ENCODE results near the gene PIK3CD. TPM values are rescaled to one million over a fixed set of nuclear protein-coding genes. Genes with fewer than 3 reads are reported as not detected.

The PIK3CD gene
- total and polyA plus RNA-seq, 2 experiments from 2014 or later, result 6.6 to 32.1 TPM

- Mint-ChIP-seq H3K4me1 (0 out of 3 replicates have a peak, but pooled peaks cover 2% of the 10 kb centered on the region), H3K27ac (peak overlapping the region; percentile 74; the same call in 1 of the 2 replicates), H3K27me3 (ENCODE audit: insufficient read depth, low read depth, poor library complexity) (peaks cover 7% of the 10 kb centered on the region), H3K9me3 (no peaks in the 10 kb centered on the region; the same call in 2 of the 3 replicates), H3K4me3 (no peak overlapping the region), H3K36me3 (ENCODE audit: low read depth) (peaks cover 25% of the 10 kb centered on the region)
- H3K36me3 ChIP-seq (ENCODE audit: insufficient read depth), result peaks cover 6% of the 10 kb centered on the region; the same call in 1 of the 2 replicates
- H4K20me1 ChIP-seq (replicated peaks; ENCODE audit: insufficient read depth), result peaks cover 4% of the 10 kb centered on the region; the same call in 1 of the 2 replicates
- H3K4me3 ChIP-seq, result no peak overlapping the region
- no peaks in the 10 kb centered on the region for H3K9me2 ChIP-seq (ENCODE audit: insufficient read depth)
- no peak for TF ChIP-seq ZNF462 (CRISPR knock-in tag; IDR thresholded peaks at IDR 0.05)
- TF ChIP-seq EZH2 (IDR thresholded peaks at IDR 0.05; ENCODE audit: low read depth, unreplicated experiment), result no peak
- TF ChIP-seq, protein P1, sequence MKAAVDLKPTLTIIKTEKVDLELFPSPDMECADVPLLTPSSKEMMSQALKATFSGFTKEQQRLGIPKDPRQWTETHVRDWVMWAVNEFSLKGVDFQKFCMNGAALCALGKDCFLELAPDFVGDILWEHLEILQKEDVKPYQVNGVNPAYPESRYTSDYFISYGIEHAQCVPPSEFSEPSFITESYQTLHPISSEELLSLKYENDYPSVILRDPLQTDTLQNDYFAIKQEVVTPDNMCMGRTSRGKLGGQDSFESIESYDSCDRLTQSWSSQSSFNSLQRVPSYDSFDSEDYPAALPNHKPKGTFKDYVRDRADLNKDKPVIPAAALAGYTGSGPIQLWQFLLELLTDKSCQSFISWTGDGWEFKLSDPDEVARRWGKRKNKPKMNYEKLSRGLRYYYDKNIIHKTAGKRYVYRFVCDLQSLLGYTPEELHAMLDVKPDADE (IDR thresholded peaks at IDR 0.05), result no peak
- TF ChIP-seq ZNF114 (CRISPR knock-in tag; IDR thresholded peaks at IDR 0.05), result no peak
- no peak for TF ChIP-seq CREB1 (CRISPR knock-in tag; IDR thresholded peaks at IDR 0.05; ENCODE audit: low read depth)
- no peak for TF ChIP-seq EZH2phosphoT487 (IDR thresholded peaks at IDR 0.05; ENCODE audit: unreplicated experiment)
- no peak for TF ChIP-seq NANOG (IDR thresholded peaks at IDR 0.05; ENCODE audit: borderline replicate concordance)
- TF ChIP-seq STAT1 (IDR thresholded peaks at IDR 0.05; ENCODE audit: unreplicated experiment), result no peak
- TF ChIP-seq, protein P2, sequence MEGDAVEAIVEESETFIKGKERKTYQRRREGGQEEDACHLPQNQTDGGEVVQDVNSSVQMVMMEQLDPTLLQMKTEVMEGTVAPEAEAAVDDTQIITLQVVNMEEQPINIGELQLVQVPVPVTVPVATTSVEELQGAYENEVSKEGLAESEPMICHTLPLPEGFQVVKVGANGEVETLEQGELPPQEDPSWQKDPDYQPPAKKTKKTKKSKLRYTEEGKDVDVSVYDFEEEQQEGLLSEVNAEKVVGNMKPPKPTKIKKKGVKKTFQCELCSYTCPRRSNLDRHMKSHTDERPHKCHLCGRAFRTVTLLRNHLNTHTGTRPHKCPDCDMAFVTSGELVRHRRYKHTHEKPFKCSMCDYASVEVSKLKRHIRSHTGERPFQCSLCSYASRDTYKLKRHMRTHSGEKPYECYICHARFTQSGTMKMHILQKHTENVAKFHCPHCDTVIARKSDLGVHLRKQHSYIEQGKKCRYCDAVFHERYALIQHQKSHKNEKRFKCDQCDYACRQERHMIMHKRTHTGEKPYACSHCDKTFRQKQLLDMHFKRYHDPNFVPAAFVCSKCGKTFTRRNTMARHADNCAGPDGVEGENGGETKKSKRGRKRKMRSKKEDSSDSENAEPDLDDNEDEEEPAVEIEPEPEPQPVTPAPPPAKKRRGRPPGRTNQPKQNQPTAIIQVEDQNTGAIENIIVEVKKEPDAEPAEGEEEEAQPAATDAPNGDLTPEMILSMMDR (conservative IDR thresholded peaks at IDR 0.05; ENCODE audit: low read depth in 2 of 2), result no peak
- TF ChIP-seq POLR2AphosphoS5 (IDR thresholded peaks at IDR 0.05; ENCODE audit: low read depth), result no peak
- TF ChIP-seq, protein P3, sequence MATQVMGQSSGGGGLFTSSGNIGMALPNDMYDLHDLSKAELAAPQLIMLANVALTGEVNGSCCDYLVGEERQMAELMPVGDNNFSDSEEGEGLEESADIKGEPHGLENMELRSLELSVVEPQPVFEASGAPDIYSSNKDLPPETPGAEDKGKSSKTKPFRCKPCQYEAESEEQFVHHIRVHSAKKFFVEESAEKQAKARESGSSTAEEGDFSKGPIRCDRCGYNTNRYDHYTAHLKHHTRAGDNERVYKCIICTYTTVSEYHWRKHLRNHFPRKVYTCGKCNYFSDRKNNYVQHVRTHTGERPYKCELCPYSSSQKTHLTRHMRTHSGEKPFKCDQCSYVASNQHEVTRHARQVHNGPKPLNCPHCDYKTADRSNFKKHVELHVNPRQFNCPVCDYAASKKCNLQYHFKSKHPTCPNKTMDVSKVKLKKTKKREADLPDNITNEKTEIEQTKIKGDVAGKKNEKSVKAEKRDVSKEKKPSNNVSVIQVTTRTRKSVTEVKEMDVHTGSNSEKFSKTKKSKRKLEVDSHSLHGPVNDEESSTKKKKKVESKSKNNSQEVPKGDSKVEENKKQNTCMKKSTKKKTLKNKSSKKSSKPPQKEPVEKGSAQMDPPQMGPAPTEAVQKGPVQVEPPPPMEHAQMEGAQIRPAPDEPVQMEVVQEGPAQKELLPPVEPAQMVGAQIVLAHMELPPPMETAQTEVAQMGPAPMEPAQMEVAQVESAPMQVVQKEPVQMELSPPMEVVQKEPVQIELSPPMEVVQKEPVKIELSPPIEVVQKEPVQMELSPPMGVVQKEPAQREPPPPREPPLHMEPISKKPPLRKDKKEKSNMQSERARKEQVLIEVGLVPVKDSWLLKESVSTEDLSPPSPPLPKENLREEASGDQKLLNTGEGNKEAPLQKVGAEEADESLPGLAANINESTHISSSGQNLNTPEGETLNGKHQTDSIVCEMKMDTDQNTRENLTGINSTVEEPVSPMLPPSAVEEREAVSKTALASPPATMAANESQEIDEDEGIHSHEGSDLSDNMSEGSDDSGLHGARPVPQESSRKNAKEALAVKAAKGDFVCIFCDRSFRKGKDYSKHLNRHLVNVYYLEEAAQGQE (IDR thresholded peaks at IDR 0.05; ENCODE audit: unreplicated experiment), result no peak
- no peak for TF ChIP-seq JUNB (IDR thresholded peaks at IDR 0.05; ENCODE audit: unreplicated experiment)
- no peak for TF ChIP-seq ZNF331 (CRISPR knock-in tag; IDR thresholded peaks at IDR 0.05; ENCODE audit: low read depth)
- H3K4me2 ChIP-seq, result no peak overlapping the region
- no peaks in the 10 kb centered on the region for H3K4me1 ChIP-seq (ENCODE audit: insufficient read depth)
- no peak for ATAC-seq
- H2AFZ ChIP-seq, result no peak overlapping the region
- H3K27ac ChIP-seq (ENCODE audit: low read depth), result 0 out of 2 replicates have a peak overlapping the region, but pooled peaks have one; percentile 26
- H3F3A ChIP-seq (replicated peaks; ENCODE audit: low read depth), result no peaks in the 10 kb centered on the region
- DNase-seq (ENCODE audit: low spot score), result no peak
- no peaks in the 10 kb centered on the region for H3K27me3 ChIP-seq (ENCODE audit: insufficient read depth)
- no peaks in the 10 kb centered on the region for H3K79me2 ChIP-seq (replicated peaks; ENCODE audit: insufficient read depth)
Measured at GRCh38 chr1:9603766-9604753, 47.5 kb upstream of the PIK3CD start.
